Mucosa of stomach (tissue), 1 donor: Measurements from ENCODE around the gene CXCL1.
"Not testable (repeated sequence)": the region's sequence is repeated elsewhere in the genome, so short reads cannot be mapped to it uniquely, and the experiment has no call there.

Source experiments
- H3K27me3 ChIP-seq: one replicate; pipeline ENCODE4 v1.7.0; 2013; ENCODE audit warnings: mild to moderate bottlenecking, low read length; ENCODE audit not compliant: control insufficient read depth, insufficient read depth
- H3K36me3 ChIP-seq: one replicate; pipeline ENCODE4 v1.7.0; 2013; ENCODE audit warnings: low read length; ENCODE audit not compliant: control insufficient read depth, insufficient read depth
- H3K4me1 ChIP-seq: one replicate; pipeline ENCODE4 v1.7.0; 2013; ENCODE audit warnings: mild to moderate bottlenecking, low read length; ENCODE audit not compliant: control insufficient read depth, insufficient read depth
- H3K4me3 ChIP-seq: one replicate; pipeline ENCODE4 v1.7.0; 2013; ENCODE audit warnings: low read length
- H3K9ac ChIP-seq: one replicate; pipeline ENCODE4 v1.7.0; 2013; ENCODE audit warnings: mild to moderate bottlenecking, low read length, moderate library complexity
- H3K9me3 ChIP-seq: one replicate; pipeline ENCODE4 v1.7.0; 2013; ENCODE audit warnings: mild to moderate bottlenecking, low read length, moderate library complexity; ENCODE audit not compliant: control insufficient read depth
- donor health status: Pancreatic carcinoma.

Gene CXCL1

DNA sequence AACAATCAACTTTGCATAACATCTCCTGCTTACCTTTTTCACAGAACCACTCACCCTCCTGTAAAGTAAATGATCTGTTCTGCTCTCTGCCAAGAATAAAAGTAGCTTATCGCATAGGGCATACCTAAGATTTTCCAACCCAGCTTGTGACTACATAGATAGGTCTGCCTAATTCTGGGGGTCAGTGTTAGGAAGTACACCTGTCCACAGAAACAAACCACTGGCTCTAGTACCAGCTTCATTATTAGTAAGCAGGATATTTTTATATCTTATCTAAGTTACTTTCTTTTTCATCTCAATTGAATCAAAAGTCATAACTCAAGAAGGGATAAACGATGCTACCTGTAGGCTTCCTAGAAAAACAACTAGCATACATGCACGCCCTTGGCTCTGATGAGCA is 23.8 kb downstream of the CXCL1 start:
- peaks cover 7% of the 10 kb centered on the region for H3K4me1 ChIP-seq
- H3K27me3 ChIP-seq: no peaks in the 10 kb centered on the region
- H3K36me3 ChIP-seq: no peaks in the 10 kb centered on the region
- no peak overlapping the region for H3K4me3 ChIP-seq
- H3K9me3 ChIP-seq: no peaks in the 10 kb centered on the region
- H3K9ac ChIP-seq: no peak overlapping the region

DNA sequence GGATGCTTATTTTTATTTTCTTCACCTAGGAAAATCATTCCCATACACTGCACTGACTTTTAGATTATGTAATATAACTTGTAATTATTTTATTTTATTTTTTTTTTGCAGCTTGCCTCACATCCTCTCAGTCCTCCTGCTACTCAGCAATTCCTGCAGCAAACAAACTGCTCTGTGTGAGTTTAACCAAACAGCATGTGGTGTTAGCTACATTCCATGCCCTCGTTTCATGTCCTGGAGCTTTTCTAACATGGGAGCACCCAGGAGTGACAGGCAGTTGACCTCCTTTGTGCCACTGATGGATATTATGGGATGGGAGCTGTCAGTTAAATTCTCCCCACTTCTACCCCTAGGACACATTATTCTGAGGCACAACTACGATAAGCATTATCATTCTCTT is 24.8 kb downstream of the CXCL1 start:
- H3K27me3 ChIP-seq: no peaks in the 10 kb centered on the region
- no peaks in the 10 kb centered on the region for H3K36me3 ChIP-seq
- H3K4me3 ChIP-seq: no peak overlapping the region
- peaks cover 7% of the 10 kb centered on the region for H3K4me1 ChIP-seq
- H3K9me3 ChIP-seq: no peaks in the 10 kb centered on the region
- H3K9ac ChIP-seq: no peak overlapping the region

DNA sequence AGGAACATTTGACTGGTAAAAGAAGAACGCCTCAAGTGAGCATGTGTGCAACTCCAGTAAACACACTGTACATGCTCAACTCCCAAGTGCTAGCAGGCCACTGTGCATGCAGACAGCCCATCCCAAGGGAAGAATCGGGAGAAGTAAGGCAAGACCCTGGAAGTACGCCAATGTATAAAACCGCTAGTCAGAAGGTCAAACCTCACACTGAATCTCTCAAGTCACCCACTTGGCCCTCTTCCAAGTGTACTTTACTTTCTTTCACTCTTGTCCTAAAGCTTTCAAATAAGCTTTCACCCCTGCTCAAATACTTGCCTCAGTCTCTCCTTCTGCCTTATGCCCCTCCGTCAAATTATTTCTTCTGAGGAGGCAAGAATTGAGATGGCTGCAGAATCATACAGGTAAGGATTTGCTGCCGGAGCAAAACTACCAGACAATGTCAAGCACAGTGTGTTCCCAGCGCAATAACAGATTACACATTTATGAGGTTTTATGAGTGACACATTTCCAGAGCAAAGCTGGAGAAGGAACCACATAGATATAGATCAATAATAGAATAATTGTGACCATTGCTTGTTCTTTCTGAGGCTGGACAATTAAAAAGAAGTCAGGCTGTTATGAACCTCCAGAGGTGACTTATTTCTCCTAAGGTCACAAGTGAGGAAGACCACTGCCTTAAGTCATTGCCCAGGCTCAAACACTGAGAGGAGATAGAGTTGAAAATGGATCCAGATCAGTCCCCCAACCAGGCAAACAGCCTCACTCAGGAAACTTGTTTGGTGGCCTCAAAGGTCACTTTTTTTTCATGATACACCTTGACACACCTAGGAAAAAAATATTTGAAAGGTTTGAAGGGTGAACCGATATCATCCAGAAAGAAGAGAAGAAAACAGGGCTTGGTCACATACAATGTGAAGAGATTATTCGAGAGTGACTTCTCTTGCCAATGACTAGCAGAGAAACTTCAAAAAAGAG is 26.3 kb downstream of the CXCL1 start:
- Histone ChIP-seq H3K4me1 (peaks cover 7% of the 10 kb centered on the region), H3K36me3 (no peaks in the 10 kb centered on the region), H3K9me3 (no peaks in the 10 kb centered on the region), H3K27me3 (no peaks in the 10 kb centered on the region), H3K9ac (no peak overlapping the region), H3K4me3 (no peak overlapping the region)

DNA sequence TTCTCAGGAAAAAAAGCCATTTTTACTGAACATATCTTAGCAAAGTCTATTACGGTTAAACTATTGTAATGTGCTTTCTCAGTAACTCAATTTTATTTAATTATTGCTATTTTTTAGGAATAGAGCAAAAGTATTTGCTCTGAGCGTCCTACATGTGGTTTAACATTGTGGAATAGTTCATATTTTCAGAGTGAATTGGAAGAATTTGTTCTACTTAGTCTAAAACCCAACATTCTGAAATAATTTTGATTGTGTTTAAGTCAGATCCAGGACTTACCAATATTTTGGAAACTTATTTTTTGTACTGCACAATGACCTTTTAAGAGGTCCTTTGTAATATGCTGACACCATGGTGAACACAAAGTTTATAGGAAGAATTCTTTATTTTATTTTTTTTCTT is 27.2 kb downstream of the CXCL1 start:
- H3K9me3 ChIP-seq: no peaks in the 10 kb centered on the region
- peaks cover 7% of the 10 kb centered on the region for H3K4me1 ChIP-seq
- H3K9ac ChIP-seq: no peak overlapping the region
- H3K36me3 ChIP-seq: no peaks in the 10 kb centered on the region
- H3K27me3 ChIP-seq: no peaks in the 10 kb centered on the region
- H3K4me3 ChIP-seq: no peak overlapping the region

GRCh38 chr4:73897380-73898136 is 28.4 kb downstream of the CXCL1 start:
- Histone ChIP-seq H3K9ac (no peak overlapping the region), H3K27me3 (no peaks in the 10 kb centered on the region), H3K4me1 (peaks cover 7% of the 10 kb centered on the region), H3K4me3 (no peak overlapping the region), H3K36me3 (no peaks in the 10 kb centered on the region), H3K9me3 (no peaks in the 10 kb centered on the region)

DNA sequence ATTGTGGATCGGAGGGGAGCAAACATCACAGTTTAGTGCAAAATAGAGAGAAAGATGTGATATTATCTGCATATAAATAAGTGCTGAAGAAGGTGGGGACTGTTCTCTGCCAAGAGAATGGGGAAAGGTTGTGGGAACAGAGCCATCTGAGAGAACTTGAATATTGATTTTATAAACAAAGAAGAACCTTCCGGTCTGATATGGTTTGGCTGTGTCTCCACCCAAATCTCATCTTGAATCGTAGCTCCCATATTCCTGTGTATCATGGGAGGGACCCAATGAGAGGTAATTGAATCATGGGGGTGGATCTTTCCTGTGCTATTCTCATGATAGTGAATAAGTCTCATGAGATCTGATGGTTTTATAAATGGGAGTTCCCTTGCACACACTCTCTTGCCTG is 30.1 kb downstream of the CXCL1 start:
- H3K27me3 ChIP-seq, H3K4me3 ChIP-seq, H3K4me1 ChIP-seq, H3K9ac ChIP-seq, H3K36me3 ChIP-seq, H3K9me3 ChIP-seq: not testable (repeated sequence)

DNA sequence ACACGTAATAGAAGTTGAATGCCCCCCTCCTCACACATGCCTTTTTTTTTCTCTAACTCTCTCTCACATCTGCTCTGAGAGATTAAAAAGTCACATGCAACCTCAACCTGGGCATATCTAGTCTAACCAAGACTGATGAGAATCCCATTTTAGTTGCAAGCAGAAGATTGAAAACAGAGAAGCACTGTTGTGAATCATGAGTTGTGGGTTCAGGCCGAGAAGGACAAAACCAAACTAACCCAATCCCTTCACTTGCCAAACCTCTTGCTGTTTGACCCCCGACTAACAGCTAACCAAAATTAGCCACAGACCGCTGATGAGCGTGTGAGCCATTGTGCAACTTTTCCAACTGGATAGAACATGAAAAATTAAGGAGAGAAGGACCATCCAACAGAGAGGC is 31.8 kb downstream of the CXCL1 start:
- no peaks in the 10 kb centered on the region for H3K9me3 ChIP-seq
- H3K4me1 ChIP-seq: no peaks in the 10 kb centered on the region
- no peak overlapping the region for H3K4me3 ChIP-seq
- H3K36me3 ChIP-seq: no peaks in the 10 kb centered on the region
- H3K9ac ChIP-seq: no peak overlapping the region
- no peaks in the 10 kb centered on the region for H3K27me3 ChIP-seq

- no peak overlapping the region for H3K4me3 ChIP-seq
- H3K36me3 ChIP-seq: no peaks in the 10 kb centered on the region
- no peak overlapping the region for H3K9ac ChIP-seq
- H3K27me3 ChIP-seq: no peaks in the 10 kb centered on the region
- H3K4me1 ChIP-seq: no peaks in the 10 kb centered on the region
- H3K9me3 ChIP-seq: no peaks in the 10 kb centered on the region
These were observed 32.9 kb downstream of the CXCL1 start for GRCh38 chr4:73902038-73902637.

- no peaks in the 10 kb centered on the region for H3K36me3 ChIP-seq
- H3K4me3 ChIP-seq: no peak overlapping the region
- H3K4me1 ChIP-seq: no peaks in the 10 kb centered on the region
- H3K9ac ChIP-seq: no peak overlapping the region
- no peaks in the 10 kb centered on the region for H3K9me3 ChIP-seq
- no peaks in the 10 kb centered on the region for H3K27me3 ChIP-seq
These were observed 33.8 kb downstream of the CXCL1 start for GRCh38 chr4:73902817-73903547.

GRCh38 chr4:73904491-73904890 is 35.3 kb downstream of the CXCL1 start:
- Histone ChIP-seq H3K4me1 (no peaks in the 10 kb centered on the region), H3K36me3 (no peaks in the 10 kb centered on the region), H3K9ac (no peak overlapping the region), H3K9me3 (no peaks in the 10 kb centered on the region), H3K27me3 (no peaks in the 10 kb centered on the region), H3K4me3 (no peak overlapping the region)

GRCh38 chr4:73908965-73909364 is 39.8 kb downstream of the CXCL1 start:
- no peak overlapping the region for H3K4me3 ChIP-seq
- H3K9me3 ChIP-seq: no peaks in the 10 kb centered on the region
- H3K27me3 ChIP-seq: no peaks in the 10 kb centered on the region
- no peaks in the 10 kb centered on the region for H3K36me3 ChIP-seq
- no peak overlapping the region for H3K9ac ChIP-seq
- H3K4me1 ChIP-seq: no peaks in the 10 kb centered on the region
